Measurements from ENCODE around the gene CHRM2. TPM values are rescaled to one million over a fixed set of nuclear protein-coding genes. Genes with fewer than 3 reads are reported as not detected.
A peak's percentile ranks its signal among the peaks of the same experiment; 100 is the strongest.

The CHRM2 gene
- total and polyA plus RNA-seq, 7 donors, result under 0.01 to 121 (median 97.3) TPM; not detected in 1

DNA sequence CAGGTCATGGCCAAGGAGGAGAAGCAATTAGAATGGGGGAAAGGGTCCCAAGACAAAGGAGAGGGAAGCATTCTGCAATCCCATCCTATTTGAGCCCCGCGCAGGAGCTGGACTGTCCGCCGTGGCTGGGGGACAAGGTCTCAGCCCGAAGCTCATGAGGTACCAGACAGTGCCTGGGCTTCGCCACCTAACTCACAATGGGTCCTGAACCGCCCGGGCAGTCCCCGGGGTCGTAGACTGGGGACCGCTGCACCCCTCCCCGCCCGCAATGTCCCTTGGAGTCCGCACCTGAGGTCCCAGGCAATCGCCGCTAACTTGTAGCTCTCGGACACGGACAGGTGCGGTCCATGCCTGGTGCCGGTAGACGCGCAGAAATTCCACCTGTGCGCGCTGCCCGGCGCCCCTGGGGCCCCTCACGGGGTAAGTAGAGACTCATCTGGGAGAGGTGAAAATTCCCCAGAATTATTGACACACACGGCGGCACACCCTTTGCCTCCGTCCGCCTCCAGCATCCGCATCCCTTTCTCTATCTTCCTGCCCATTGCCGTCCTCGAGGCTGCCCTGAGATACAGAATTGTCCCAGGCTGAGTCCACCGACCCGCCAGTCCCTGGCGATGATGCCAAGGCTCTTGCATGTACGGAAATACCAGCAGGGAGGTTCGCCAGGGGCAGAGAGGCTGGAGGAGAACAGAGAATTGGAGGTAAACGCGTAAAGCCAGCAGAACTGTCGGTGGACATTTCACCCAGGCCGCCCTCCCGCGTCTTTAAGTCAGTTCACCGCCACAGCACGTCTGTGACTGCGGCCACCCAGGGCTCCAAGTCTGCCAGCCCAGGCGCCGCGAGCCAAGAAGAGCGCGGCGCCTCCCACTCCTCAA, 1.8 kb downstream of the CHRM2 start:
- peak overlapping the region; percentile 77 to 86 (median 82) for H3K4me3 ChIP-seq
- no peaks in the 10 kb centered on the region for H3K36me3 ChIP-seq
- H3K9me3 ChIP-seq, result no peaks in the 10 kb centered on the region
- TF ChIP-seq EP300 (IDR thresholded peaks at IDR 0.05) (no peak), POLR2A (IDR thresholded peaks at IDR 0.05) (no peak), CTCF (IDR thresholded peaks at IDR 0.05) (no peak), POLR2AphosphoS5 (IDR thresholded peaks at IDR 0.05) (no peak)
- WGBS, 2 donors, result 4 to 16% methylated on average over 54 of the region's 54 CpGs
- peak overlapping the region in 3 of 4 donors; percentile 90 to 91 (median 91) for H3K27ac ChIP-seq
- intact Hi-C loops (cut with DNase I), result loop anchor here (2.0 to 10.0 kb wide), 10 partner anchors 137 to 1065 kb away; no protein-coding TSS in a partner anchor
- peak; percentile 71 for DNase-seq
- peaks cover 0 to 34% (median 21%) of the 10 kb centered on the region in 4 donors for H3K4me1 ChIP-seq
- no peaks in the 10 kb centered on the region for H3K27me3 ChIP-seq

- peak overlapping the region; percentile 77 to 86 (median 82) for H3K4me3 ChIP-seq
- no peaks in the 10 kb centered on the region for H3K9me3 ChIP-seq
- no peaks in the 10 kb centered on the region for H3K27me3 ChIP-seq
- WGBS, 2 donors, result 2 to 15% methylated on average over 41 of the region's 41 CpGs
- DNase-seq, result peak; percentile 64
- intact Hi-C loops (cut with DNase I), result loop anchor here (5.0 to 10.0 kb wide), 6 partner anchors 136 to 839 kb away; no protein-coding TSS in a partner anchor
- peak overlapping the region in 3 of 4 donors; percentile 90 to 91 (median 91) for H3K27ac ChIP-seq
- H3K36me3 ChIP-seq, result no peaks in the 10 kb centered on the region
- TF ChIP-seq EP300 (IDR thresholded peaks at IDR 0.05) (no peak), CTCF (IDR thresholded peaks at IDR 0.05) (peak in 1 of 4 experiments; percentile 32), POLR2A (IDR thresholded peaks at IDR 0.05) (no peak), POLR2AphosphoS5 (IDR thresholded peaks at IDR 0.05) (no peak)
- H3K4me1 ChIP-seq, result peaks cover 0 to 42% (median 23%) of the 10 kb centered on the region in 4 donors
Observed at GRCh38 chr7:136870866-136871487, 2.5 kb downstream of the CHRM2 start.

DNA sequence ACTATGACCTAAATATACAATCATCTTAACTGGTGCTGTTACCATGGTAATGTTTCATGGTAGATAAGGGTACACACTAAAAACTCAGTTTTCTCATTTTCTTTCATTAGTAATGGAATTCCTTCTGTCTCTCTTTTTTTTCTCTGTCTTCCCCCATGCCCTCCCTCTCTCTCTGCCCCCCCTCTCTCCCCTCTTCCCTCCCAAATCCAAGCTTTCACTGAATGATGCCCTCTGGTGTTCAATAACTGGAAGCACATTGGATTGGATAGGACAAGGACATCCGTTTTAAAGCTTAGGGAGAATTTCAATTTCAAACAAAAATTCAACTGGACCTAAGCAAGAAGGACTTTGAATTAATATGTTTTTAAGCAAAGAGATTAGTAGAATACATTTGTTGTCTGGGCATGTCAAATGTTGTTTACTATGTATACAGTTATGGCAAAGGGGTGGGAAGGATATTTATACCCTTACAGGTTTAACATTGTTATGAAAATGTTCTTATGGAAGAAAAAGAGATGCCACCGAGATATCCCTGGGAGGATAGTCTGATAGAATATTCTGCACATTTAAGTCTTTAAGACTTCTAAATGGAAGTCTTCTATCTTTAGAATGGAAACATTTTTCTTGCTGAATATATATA, 6.1 kb downstream of the CHRM2 start:
- TF ChIP-seq EP300 (IDR thresholded peaks at IDR 0.05) (no peak), POLR2A (IDR thresholded peaks at IDR 0.05) (no peak), POLR2AphosphoS5 (IDR thresholded peaks at IDR 0.05) (no peak), CTCF (IDR thresholded peaks at IDR 0.05) (peak in 1 of 4 experiments; percentile 33)
- Histone ChIP-seq H3K27me3 (no peaks in the 10 kb centered on the region), H3K36me3 (no peaks in the 10 kb centered on the region), H3K9me3 (no peaks in the 10 kb centered on the region), H3K4me1 (peaks cover 0 to 74% (median 43%) of the 10 kb centered on the region in 4 donors), H3K27ac (peak overlapping the region in 2 of 4 donors; percentile 91), H3K4me3 (no peak overlapping the region)
- intact Hi-C loops (cut with DNase I), result loop anchor here (5.0 to 10.0 kb wide), 6 partner anchors 133 to 842 kb away; no protein-coding TSS in a partner anchor
- DNase-seq, result no peak
- 27 to 32% methylated on average over 2 of the region's 2 CpGs for WGBS, 2 donors

- Histone ChIP-seq H3K36me3 (no peaks in the 10 kb centered on the region), H3K4me3 (no peak overlapping the region), H3K27ac (peak overlapping the region in 3 of 4 donors; percentile 15 to 67 (median 47)), H3K4me1 (peaks cover 0 to 80% (median 43%) of the 10 kb centered on the region in 4 donors), H3K9me3 (no peaks in the 10 kb centered on the region), H3K27me3 (no peaks in the 10 kb centered on the region)
- WGBS, 2 donors, result 72 to 87% methylated on average over 1 of the region's 1 CpG
- intact Hi-C loops (cut with DNase I), result loop anchor here (10.0 kb wide), 2 partner anchors 577 to 733 kb away; no protein-coding TSS in a partner anchor
- no peak for DNase-seq
- TF ChIP-seq POLR2A (IDR thresholded peaks at IDR 0.05) (no peak), POLR2AphosphoS5 (IDR thresholded peaks at IDR 0.05) (no peak), EP300 (IDR thresholded peaks at IDR 0.05) (no peak), CTCF (IDR thresholded peaks at IDR 0.05) (no peak)
Observed at GRCh38 chr7:136877509-136877908, 9.1 kb downstream of the CHRM2 start.

Data from sigmoid colon (tissue), 7 donors.